K562 (cell line): ENCODE data around the gene SPATA2.

ENCODE experiments used
- ELF1 ChIP-seq: fragments of 200-800 bp; sonication (Bioruptor generic); IDR thresholded peaks from 2 replicates; pipeline ENCODE4 v1.6.1; 2016; ENCODE audit warnings: missing genetic modification characterization, missing compliant biosample characterization
- FOXK2 ChIP-seq, 2 experiments: fragments of 450-650 bp; IDR thresholded peaks in 1 of 2; conservative IDR thresholded peaks in 1 of 2; 2 replicates each; pipeline ENCODE4 v1.6.1; 2016; ENCODE audit warnings: low read depth in 2 of 2, mild to moderate bottlenecking in 1 of 2
- SIN3B ChIP-seq: fragments of 450-650 bp; IDR thresholded peaks from 2 replicates; pipeline ENCODE4 v1.6.1; 2017; ENCODE audit warnings: low read depth, mild to moderate bottlenecking, moderate library complexity
- TEAD4 ChIP-seq, 2 experiments: sonication (generic) in 1 of 2; formaldehyde crosslinking in 1 of 2; IDR thresholded peaks; 2 replicates each; pipeline versions ENCODE4 v1.6.1 to v1.8.0; 2012 to 2022; ENCODE audit warnings: borderline replicate concordance in 1 of 2, inconsistent platforms in 1 of 2, low read length in 1 of 2, mild to moderate bottlenecking in 1 of 2, missing genetic modification reagents in 1 of 2

DNA sequence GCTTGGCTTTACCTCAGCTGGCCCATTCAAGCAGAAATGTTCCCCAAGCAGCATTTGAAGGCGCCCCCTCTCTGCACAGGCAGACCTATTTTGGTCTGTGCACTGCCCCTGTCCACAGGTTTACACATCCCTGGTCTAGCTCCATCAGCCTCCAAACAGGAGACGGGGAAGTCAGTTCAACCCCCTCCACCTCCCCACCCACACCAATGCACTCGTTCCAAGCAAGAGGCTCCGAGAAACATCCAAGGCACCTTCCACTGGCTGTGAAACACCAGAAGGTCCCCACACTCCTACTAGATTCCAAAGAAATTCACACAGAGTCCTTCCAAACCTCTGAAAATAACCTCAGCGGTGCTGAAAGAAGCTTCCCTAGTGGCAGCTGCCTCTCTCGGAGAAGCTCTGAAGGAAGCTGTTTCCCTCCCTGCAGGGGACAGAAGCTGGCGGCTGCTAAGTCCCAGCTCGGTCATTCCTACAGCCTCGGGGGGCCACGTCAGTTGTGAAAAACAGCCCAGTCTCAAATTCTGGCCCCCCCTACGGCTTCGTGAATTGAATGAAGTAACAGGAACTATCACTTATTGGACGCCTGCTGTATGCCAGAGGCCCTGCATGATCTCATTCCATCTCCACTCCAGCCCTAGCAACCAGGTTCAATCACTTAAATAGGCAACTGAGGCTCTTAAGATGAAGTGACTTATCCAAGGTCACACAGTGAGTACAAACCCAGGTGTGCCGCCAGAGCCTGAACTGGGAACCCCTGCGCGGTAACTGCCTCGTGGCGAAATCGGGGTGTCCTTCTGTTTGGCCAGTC, 815 bp downstream of the SPATA2 start:
- TF ChIP-seq SIN3B (no peak), ELF1 (no peak), TEAD4 (IDR thresholded peaks at IDR 0.05; ENCODE audit: low read length) (no peak), TEAD4 (CRISPR knock-in tag; IDR thresholded peaks at IDR 0.05; ENCODE audit: borderline replicate concordance) (no peak), FOXK2 (conservative IDR thresholded peaks at IDR 0.05 in 1 of 2, IDR thresholded peaks at IDR 0.05 in 1 of 2; ENCODE audit: low read depth in 2 of 2) (no peak)
